GM23338 (cell line): Measurements from ENCODE around the gene EYS.

Experiments
- CTCF ChIP-seq, 2 experiments: fragments of 200-600 bp in 1 of 2; sonication (generic) in 1 of 2; conservative IDR thresholded peaks; 2 replicates each; pipeline versions ENCODE4 v1.5.1 to v1.6.1; 2016 to 2017; ENCODE audit warnings: antibody characterized with exemption in 2 of 2, low read depth in 2 of 2, mild to moderate bottlenecking in 2 of 2, moderate library complexity in 1 of 2
- ETS1 ChIP-seq: IDR thresholded peaks from 2 replicates; pipeline ENCODE4 v1.6.1; 2016; ENCODE audit warnings: antibody characterized with exemption
- EZH2 ChIP-seq: fragments of 200-600 bp; sonication (generic); IDR thresholded peaks from one replicate; pipeline ENCODE4 v1.8.0; 2017; ENCODE audit warnings: antibody characterized with exemption, mild to moderate bottlenecking, low read depth; ENCODE audit not compliant: unreplicated experiment
- EZH2phosphoT487 ChIP-seq: fragments of 200-600 bp; sonication (generic); IDR thresholded peaks from one replicate; pipeline ENCODE4 v1.8.1; 2018; ENCODE audit warnings: antibody characterized with exemption; ENCODE audit not compliant: unreplicated experiment
- NANOG ChIP-seq: IDR thresholded peaks from 2 replicates; pipeline ENCODE4 v1.6.1; 2016; ENCODE audit warnings: antibody characterized with exemption, borderline replicate concordance
- POLR2AphosphoS5 ChIP-seq: IDR thresholded peaks from 2 replicates; pipeline ENCODE4 v1.6.1; 2016; ENCODE audit warnings: antibody characterized with exemption, low read depth
- REST ChIP-seq: IDR thresholded peaks from one replicate; pipeline ENCODE4 v1.6.1; 2018; ENCODE audit warnings: antibody characterized with exemption; ENCODE audit not compliant: unreplicated experiment
- STAT1 ChIP-seq: IDR thresholded peaks from one replicate; pipeline ENCODE4 v1.6.1; 2016; ENCODE audit warnings: antibody characterized with exemption; ENCODE audit not compliant: unreplicated experiment
- ZNF462 ChIP-seq: fragments of 250-450 bp; sonication (Bioruptor Pico); IDR thresholded peaks from 2 replicates; pipeline ENCODE4 v1.5.0; 2020; ENCODE audit warnings: mild to moderate bottlenecking, moderate library complexity

GRCh38 chr6:65231616-65232015, 475.4 kb downstream of the EYS start:
- TF ChIP-seq CTCF (conservative IDR thresholded peaks at IDR 0.05; ENCODE audit: low read depth in 2 of 2), result no peak
- TF ChIP-seq NANOG, result no peak
- no peak for TF ChIP-seq EZH2phosphoT487
- TF ChIP-seq ZNF462 (CRISPR knock-in tag), result no peak
- no peak for TF ChIP-seq POLR2AphosphoS5
- no peak for TF ChIP-seq EZH2
- TF ChIP-seq STAT1, result no peak
- TF ChIP-seq REST, result no peak
- no peak for TF ChIP-seq ETS1
